Measurements from ENCODE around the gene BIRC7.

Gene BIRC7, protein sequence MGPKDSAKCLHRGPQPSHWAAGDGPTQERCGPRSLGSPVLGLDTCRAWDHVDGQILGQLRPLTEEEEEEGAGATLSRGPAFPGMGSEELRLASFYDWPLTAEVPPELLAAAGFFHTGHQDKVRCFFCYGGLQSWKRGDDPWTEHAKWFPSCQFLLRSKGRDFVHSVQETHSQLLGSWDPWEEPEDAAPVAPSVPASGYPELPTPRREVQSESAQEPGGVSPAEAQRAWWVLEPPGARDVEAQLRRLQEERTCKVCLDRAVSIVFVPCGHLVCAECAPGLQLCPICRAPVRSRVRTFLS

DNA sequence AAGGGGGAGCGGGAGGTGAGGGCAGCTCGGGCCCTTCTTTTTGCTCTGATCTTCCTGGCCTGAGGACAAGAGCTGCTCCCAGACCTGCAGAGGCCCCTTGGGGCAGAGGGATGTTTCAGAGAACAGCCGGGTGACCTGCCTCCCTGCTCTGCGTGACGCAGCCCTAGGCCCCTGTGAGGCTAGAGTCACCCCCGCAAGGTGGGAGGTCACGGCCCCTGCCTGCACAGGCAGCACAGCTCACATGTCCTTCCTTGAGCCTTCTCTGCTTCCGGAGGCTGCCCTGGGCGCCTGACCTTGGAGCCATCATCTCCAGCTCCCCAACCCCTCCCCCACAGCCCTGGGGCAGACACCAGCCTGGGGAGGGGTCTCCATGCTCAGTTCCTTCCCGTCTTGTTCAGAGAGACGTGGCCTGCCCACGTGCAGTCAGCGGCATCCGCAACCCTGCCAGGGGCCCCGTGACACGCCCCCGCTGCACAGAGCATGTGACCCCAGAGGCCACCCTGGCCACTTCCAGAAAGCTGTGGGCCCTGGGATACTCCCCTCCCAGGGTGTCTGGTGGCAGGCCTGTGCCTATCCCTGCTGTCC lies at the start of gene BIRC7:
BIRC7 (plus strand) TSS at position 507 of the 585 bp plus-strand sequence. CDS start 192 bp downstream, outside the sequence.
- no peak for DNase-seq (ENCODE audit: low read depth in 4 of 4, low spot score in 1 of 4)

DNA sequence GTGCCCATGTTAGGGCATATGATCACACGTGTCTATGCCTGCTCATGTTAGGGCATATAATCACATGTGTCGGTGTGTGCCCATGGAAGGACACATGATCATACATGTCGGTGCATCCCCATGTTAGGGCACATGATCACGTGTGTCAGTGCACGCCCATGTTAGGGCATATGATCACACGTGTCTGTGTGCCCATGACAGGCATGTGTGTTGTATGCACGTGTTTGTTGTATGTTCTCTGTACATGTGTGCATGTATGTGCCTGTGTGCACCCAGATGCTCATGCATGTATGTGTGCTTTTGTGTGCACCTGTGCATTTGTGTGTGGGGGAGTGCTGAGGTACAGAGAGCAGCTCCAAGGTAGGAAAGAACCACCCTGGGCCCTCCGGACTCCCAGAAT lies 49.6 kb upstream of the BIRC7 start:
- no peak for DNase-seq (ENCODE audit: low read depth in 4 of 4, low spot score in 1 of 4)

DNA sequence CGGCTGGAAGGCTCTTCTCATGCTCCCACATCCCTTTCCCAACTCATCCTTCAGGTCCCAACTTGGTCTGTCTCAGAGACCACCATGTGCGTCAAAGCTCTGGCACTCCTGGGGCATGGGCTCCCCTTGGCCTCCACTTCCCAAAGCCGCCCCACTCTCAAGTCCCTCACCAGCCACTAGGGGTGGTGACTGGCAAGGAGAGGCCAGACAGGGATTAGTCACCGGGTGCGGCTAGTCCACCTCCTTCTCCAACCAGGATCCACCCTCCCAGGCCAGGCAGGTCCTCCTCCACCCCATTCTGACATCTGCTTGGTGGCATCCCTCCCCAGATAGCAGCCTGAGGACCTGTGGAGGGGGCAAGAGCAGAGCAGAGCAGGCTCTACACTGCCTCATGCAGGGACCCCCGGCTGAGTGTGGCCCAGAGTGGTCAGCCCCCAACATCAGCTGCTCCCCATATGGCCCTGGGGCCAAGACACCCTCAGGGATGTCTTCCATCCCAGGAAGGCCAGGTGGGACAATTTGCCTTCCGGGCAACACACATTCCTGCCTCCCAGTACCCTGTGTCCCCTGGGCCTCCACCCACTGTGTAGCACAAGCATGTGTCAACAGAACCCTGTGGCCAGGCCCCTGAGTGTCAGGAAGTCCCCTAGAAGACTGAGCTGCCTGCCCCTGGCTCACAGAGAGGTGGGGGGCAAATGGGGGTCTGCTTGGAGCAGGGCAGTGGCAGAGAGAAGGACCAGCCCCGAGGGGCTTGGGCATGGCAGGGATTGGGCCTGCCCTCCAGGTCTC lies 49.0 kb upstream of the BIRC7 start:
- no peak for DNase-seq (ENCODE audit: low read depth in 4 of 4, low spot score in 1 of 4)

DNA sequence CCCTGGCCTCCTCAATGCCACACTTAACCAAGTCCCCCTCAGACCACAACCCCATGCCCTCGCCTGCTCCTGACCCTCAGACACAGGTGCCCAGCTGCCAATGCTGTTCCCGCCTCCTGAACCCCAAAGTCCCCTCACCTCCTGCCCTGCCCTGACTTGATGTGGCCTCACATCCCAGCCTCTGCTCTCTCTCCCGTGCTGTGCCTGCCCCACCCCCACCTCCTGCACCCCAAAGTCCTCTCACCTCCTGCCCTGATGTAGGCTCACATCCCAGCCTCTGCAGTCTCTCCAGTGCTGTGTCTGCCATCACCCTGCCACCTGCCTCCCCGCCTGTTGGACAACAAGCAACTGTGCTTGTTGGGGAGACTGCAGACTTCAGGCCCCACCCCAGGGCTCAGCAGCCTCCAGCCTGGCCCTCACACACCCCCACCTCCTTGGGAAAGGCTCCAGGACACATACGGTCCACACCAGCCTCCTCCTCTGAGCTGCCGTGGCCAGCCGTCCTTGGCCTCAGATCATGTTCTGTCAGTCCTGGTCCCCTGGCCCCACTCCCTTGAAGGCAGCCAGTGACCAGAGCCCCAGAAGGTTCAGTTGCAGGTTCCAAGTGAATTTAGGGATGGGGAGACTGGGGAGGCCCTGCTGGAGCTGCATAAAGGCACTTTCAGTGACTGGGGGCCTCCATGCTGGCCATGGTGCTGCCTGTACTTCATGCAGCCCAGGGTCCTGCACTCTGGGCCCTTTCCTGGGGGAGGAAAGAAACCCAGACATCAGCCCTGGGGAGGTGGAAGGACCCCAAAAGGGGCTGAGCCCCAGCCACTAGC lies 48.2 kb upstream of the BIRC7 start:
- DNase-seq (ENCODE audit: low read depth in 4 of 4, low spot score in 1 of 4) = no peak

DNA sequence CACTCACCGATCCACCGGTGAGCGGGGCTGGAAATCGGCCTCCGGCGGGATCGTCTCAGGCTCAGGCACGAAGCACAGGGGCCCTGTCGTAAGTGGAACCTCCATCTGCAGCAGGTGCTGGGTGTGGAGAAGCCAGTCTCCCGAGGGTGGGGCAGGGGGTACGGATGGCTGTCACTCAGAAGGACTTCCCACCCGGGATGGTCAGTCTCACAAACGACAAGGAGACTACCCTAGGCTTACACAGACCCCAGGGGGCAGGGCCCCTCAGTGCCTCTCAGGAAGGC lies 47.6 kb upstream of the BIRC7 start:
- DNase-seq (ENCODE audit: low read depth in 4 of 4, low spot score in 1 of 4) = no peak

DNA sequence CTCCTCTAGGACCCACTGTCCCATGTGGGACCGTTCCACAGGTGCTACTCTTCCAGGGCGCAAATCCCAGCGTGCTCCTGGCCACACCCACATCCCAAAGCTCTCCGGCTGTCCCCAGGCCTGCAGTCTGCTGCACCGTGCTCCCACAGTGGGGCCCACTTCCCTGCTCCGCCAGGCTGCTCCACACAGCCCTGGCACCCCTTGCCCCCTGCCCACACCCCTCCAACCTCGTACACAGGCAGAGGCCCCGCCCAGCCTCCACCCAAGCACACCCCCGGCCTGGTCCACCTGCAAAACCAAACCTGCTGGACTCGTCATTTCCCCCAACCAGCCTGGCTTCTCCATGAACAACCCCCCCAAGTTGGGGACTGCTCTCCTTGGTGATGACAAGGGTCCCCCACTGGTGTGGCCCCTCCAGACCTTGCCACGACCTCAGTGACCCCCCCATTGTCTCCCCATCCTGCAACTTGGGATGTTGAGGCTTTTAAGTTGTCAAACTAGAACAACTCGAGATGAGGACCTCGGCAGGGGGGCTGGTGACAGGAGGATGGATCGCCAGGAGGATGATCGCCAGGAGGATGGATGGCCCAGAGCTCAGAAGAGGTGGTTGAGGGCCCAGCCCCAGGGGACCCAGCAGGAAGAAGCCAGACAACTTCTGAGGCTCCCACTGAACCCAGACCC lies 46.9 kb upstream of the BIRC7 start:
- DNase-seq (ENCODE audit: low read depth in 4 of 4, low spot score in 1 of 4) = no peak

DNA sequence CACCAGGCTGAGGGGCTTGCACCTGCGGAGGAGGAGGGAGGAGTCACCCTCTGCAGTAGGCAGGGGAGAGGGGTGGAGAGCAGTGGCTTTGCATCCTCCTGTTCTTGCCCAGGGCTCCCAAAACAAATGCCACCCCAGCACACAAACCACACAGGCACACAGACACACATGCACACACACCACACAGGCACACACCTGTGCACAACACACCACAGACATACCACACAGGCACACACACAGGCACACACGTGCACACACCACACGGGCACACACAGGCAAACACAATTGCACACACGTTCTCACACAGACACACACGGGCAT lies 46.4 kb upstream of the BIRC7 start:
- DNase-seq (ENCODE audit: low read depth in 4 of 4, low spot score in 1 of 4) = no peak

DNA sequence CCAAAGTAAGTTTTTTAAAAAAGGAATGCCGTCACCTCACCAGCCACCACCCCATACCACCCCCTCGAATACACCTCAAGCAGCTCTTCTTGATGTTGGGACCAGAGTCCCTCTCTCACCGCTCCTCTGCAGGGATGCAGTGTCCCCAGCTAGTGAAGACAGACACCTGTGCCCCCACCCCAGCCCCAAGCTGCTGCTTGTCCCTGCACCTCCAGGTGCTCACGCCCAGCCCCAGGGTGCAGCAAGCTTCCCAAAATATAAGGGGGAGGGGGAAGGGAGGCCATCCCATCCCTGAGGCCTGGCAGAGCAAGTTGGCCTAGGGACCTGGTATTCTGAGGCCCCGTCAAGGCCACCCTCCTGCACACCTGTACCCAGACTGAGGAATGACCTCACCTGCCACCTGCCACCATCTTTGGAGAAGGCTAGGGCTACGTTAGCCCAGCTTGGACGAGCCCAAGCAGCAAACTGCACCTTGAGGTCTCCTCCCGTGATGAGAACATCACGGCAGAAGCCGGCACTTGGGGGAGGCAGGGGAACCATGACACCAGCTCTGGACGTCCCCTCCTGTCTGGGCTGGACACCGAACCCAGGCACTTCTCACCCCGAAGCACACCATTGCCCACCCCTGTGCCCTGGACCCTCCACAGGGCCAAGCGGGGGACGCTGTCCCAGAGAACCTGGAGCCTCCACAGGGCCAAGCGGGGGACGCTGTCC lies 45.7 kb upstream of the BIRC7 start:
- DNase-seq (ENCODE audit: low read depth in 4 of 4, low spot score in 1 of 4) = no peak

DNA sequence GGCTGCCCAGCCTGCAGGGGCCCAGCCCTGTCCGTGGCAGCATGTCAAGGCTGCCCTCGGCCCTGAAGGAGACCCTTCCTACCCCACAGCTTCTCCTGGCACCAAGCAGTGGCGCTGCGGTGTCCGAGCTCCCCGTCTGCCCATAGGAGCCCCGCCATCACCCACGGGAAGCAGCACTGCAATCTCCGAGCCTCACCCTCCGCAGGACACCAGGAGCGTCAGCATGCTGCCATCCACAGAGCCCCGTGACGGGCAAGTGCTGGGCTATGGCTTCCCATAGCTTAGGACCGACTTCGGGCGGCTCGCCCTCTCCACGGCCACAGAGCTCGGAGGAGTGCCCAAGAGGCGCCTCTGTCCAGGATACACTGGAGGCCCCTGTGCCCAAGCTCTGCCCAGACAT lies 44.9 kb upstream of the BIRC7 start:
- DNase-seq (ENCODE audit: low read depth in 4 of 4, low spot score in 1 of 4) = no peak

DNA sequence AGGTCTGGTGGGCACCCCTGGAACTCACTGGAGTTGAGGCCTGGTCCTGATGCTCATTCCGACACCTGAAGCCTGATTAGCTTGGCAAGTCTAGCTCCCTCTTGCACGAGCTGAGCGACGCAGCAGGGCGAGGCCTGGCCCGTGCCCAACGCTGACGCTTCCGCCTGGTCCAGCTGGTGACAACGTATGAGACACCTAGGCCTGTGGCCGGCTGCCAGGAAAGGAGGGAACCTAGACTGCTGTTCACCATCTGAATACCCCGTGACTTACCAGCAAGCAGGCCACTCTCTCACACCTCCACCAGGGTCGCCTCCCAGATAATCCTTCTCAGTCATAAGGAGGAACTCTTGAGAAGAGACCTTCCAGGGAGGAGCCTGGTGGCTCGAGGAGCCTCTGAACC lies 44.3 kb upstream of the BIRC7 start:
- no peak for DNase-seq (ENCODE audit: low read depth in 4 of 4, low spot score in 1 of 4)

DNA sequence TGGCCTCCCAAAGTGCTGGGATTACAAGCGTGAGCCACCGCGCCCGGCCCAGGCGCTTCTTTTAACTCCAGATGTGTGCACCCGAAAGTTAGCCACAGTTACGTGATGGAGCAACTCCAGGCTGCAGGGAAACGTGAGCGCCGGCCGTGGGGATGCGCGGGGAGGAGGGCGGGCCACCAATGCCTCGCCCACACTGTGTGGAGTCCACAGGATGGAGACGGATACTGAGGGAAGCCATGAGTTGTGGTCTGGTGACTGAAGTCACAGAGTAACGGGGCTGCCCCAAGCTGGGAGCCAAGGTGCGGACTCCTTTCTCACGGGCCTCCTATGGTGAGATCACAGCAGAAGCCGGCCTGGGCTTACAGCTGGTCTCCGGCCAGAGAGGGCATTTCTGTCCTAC lies 43.0 kb upstream of the BIRC7 start:
- DNase-seq (ENCODE audit: low read depth in 4 of 4, low spot score in 1 of 4) = no peak

DNA sequence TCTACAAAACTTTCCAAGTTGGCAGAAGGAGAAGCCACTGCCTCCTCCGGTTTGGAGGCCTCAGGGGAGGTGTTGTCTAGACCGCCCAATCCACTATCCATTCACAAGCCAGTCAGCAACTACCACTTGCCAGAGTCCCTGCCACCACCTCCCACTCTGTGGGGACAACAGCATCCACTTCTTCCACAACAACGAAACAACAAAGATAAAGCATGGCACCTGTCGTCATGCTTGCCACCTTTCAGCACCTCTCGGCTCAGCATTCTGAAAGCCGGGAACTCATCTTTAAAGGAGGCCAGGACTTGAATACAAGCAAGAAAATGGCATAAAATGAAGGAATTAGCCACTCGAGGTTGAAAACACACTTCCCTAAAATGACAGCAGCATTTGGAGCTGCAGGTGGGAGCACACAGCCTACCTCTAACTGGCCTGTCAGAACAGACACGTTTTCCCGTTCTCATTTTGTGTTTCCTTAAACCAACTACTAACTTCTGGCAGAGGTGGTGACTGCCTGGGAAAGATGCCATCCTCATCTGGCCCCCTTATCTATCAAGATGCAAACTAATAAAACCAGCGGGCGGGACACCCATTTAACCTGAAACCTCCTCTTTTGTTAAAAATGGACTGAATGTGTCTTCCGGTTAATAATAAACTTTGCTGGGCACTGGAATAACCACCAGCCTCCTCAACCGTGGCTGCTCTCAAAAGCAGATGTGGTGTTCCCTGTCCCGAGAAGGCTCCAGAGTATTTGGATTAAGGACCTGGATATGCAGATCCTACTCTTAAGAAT lies 41.5 kb upstream of the BIRC7 start:
- DNase-seq (ENCODE audit: low read depth in 4 of 4, low spot score in 1 of 4) = no peak

DNA sequence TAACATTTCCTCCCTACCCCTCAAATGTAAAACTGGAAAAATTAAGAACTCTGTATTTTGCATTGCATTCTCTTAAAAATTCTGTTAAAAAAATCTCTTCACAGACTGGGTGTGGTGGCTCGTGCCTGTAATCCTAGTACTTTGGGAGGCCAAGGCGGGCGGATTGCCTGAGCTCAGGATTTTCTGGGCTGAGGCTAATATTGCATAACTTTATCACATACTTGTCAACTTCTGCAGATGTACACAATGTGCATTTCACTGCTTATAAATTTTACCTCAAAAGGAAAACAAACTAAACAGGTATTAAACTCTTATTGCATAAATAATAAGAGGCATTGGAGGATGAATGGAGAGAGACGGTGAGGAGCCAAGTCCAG lies 40.9 kb upstream of the BIRC7 start:
- no peak for DNase-seq (ENCODE audit: low read depth in 4 of 4, low spot score in 1 of 4)

DNA sequence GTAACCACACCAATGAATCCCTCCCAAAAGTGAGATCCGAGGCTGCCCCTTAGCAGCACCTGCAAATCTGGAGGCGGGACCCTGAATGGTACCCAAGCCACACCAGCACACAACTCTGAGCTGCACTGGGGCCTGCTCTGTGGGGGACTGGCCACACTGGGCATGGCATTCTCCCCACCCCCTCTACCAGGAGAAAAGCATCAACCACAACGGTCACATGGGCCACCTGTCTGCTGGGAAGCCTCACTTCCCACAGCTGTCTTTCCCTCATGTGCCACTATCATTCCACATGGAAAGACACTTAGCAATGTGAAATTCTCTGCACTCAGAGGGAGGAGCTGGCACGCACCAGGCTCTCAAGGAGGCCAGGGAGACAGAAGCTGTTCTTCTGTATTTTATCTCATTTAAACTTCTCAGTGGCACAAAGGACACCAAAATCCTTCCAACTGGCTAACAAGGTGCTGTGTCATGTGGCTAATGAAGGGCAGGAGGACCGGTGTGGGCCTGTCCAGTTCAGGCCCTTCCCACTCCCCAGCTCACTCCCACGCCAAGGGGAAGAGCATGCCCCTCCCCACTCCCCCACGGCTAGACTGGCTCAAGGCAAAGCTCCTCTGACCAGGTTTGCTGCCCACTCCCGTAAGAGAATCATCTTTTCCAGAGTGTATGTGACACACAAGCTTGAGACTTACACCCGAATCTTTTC lies 38.8 kb upstream of the BIRC7 start:
- DNase-seq (ENCODE audit: low read depth in 4 of 4, low spot score in 1 of 4) = no peak

DNA sequence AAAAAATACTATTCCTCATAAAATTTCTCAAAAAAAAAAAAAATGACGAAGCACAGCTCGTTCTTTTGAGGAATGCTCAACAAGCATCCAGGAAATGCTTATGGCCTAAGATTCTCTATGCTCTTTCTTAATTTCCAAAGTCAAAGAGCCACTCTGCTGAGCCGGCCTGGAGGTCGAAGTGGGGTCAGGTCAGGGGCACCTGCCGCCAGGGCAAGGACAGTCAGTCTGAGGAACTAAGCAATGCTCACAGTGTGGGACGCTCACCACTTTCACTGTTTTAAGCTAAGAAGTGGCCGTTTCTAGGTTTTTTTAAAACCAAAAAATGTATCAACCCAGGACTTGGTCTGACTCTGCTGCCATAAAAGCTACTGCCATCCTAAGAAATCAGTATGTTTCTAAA lies 37.1 kb upstream of the BIRC7 start:
- no peak for DNase-seq (ENCODE audit: low read depth in 4 of 4, low spot score in 1 of 4)

DNA sequence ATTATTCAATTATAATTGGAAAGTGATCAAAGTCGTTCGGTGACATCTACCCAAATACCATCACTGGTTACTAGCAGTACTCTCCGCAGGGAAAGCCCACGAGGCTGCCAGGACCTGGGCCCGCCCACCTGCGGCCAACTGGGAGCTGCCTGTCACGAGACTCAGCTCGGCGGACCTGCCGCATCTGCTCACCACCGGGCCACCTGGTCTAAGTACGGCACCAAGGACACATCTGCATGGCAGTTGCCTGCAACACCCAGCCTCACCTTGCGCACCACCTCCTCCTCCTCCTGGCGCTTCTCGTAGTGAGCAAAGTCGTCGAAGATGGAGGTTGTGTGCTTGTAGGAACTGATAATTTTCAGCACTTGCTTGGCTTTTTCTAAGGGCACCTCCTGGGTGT lies 33.7 kb upstream of the BIRC7 start:
- DNase-seq (ENCODE audit: low read depth in 4 of 4, low spot score in 1 of 4) = no peak

DNA sequence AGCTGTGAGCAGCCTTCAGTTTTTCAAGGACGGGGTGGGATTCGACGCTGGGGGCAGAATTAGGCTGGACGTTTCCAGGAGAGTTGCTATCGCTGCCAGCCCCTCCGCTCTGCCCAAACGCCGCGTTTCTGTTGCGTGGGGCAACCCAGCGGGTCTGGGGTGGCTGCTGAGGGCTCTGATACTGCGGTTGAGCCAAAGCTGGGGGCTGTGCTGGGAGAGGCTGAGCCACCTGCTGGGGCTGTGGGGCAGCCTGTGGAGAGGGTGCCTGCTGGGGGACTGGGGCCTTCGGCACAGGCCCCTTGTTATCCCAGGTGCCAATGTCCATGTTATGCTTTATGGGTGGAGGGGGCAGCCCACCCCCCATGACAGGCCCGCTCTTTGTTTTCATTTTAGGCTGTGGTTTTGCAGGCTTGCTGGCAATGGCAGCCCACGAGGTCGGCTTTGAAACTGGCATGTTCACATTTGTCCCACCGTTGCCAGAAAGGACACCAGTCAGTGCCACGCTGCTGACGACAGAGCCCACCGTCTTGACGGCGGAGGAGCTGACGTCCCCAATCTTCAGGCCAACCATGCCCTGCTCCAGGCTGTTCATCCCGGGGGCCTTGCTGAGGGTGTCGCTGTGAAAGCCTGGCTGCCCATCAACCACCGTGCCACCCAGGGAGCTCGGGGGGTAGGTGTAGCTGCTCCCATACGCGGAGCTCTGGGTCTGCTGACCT lies 32.7 kb upstream of the BIRC7 start:
- DNase-seq (ENCODE audit: low read depth in 4 of 4, low spot score in 1 of 4) = no peak

DNA sequence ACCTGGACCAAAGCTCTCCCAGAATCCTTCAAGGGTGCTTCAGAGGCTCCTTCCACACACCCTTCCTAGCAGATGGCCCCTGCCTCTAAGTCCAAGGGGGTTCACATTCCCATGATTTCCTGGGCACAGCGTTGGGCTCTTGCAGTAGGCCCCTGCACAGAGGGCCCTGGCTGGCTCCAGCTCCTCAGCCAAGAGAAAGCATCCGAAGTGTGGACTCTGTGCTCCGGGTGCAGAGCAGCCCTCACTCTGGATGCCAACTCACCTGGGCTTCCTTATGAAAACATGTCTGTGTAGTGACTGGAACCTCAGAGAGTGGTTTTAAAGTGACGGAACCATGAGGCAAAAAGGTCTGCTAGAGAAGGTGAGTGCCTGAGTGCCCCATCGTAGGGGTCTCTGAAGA lies 31.3 kb upstream of the BIRC7 start:
- no peak for DNase-seq (ENCODE audit: low read depth in 4 of 4, low spot score in 1 of 4)

DNA sequence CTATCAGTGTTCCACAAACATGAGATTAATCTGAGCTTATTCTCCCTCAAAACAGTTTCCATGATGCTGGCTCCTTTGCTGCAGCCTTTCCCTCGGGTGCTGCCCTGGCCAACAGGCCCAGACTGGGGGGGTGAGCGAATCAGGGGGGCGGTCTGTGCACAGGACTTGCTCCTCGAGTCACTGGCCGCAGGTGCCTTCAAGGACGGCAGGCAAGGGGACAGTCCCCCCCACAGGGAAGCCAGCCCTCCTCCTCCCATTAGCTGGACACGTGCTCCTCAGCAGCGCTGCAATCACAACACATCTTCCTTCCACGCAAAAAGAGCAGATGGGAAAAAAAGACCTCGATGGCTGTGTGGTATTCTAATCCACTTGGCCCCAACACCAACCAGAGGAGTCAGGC lies 29.8 kb upstream of the BIRC7 start:
- no peak for DNase-seq (ENCODE audit: low read depth in 4 of 4, low spot score in 1 of 4)
